ENCODE data around the gene DENND1B. TPM values are rescaled to one million over a fixed set of nuclear protein-coding genes. Genes with fewer than 3 reads are reported as not detected.

DENND1B gene
- total RNA-seq, 1 experiment from 2014 or later: 6.3 TPM

- no peak overlapping the region for H3K4me2 ChIP-seq (ENCODE audit: insufficient read depth, insufficient read length, low read length)
- peaks cover 4 to 7% of the 10 kb centered on the region in 2 experiments; a peak in 1 of 4 replicates for H3K4me1 Mint-ChIP-seq
- H2BK12ac ChIP-seq (ENCODE audit: insufficient read length, low read depth, low read length): no peak overlapping the region
- no peaks in the 10 kb centered on the region for H3K9me3 ChIP-seq (ENCODE audit: control insufficient read depth, low read depth, low read length)
- no peak overlapping the region for H3K27ac Mint-ChIP-seq
- WGBS (ENCODE audit: extremely low coverage, insufficient read length, low lambda C conversion rate): no CpG with 5 or more reads among the region's 1 CpG
- H3K27me3 Mint-ChIP-seq (ENCODE audit: low read depth): no peaks in the 10 kb centered on the region
- no peak overlapping the region for H2AFZ ChIP-seq (ENCODE audit: low read length)
- H4K5ac ChIP-seq (ENCODE audit: insufficient read length, low read depth, low read length): no peak overlapping the region
- no peak overlapping the region for H3K14ac ChIP-seq (ENCODE audit: insufficient read depth, low read length)
- H3K27me3 ChIP-seq (ENCODE audit: insufficient read depth, low read length): no peaks in the 10 kb centered on the region
- no peak overlapping the region for H2BK15ac ChIP-seq (ENCODE audit: low read depth, low read length)
- no peak overlapping the region for H3K56ac ChIP-seq (ENCODE audit: insufficient read length, low read depth, low read length)
- no peak overlapping the region for H3K23ac ChIP-seq (ENCODE audit: insufficient read length, low read depth, low read length)
- no peaks in the 10 kb centered on the region for H4K20me1 ChIP-seq (ENCODE audit: control insufficient read depth, insufficient read depth, insufficient read length)
- H3K18ac ChIP-seq (ENCODE audit: insufficient read length, low read depth, low read length): no peak overlapping the region
- no peak overlapping the region for H3T11ph ChIP-seq (ENCODE audit: low read length)
- H3K79me2 ChIP-seq (ENCODE audit: insufficient read depth, low read length): no peaks in the 10 kb centered on the region
- no peak overlapping the region for H4K8ac ChIP-seq (replicated peaks; ENCODE audit: insufficient read length, low read depth, low read length)
- H3K4ac ChIP-seq (ENCODE audit: low read depth, low read length): no peak overlapping the region
- no peaks in the 10 kb centered on the region for H3K23me2 ChIP-seq (ENCODE audit: insufficient read length, low read depth, low read length, poor library complexity, severe bottlenecking)
- no peak overlapping the region for H3K9ac ChIP-seq (ENCODE audit: extremely low read depth, insufficient read length, low read length)
- DNase-seq: no peak
- no peak overlapping the region for H3K4me3 Mint-ChIP-seq
- H2BK20ac ChIP-seq (ENCODE audit: low read depth, low read length, poor library complexity, severe bottlenecking): no peak overlapping the region
- H3K79me1 ChIP-seq (ENCODE audit: insufficient read depth, low read depth, low read length, poor library complexity, severe bottlenecking): no peaks in the 10 kb centered on the region
- H2AK5ac ChIP-seq (ENCODE audit: insufficient read length, low read length): no peak overlapping the region
- peaks cover 0 to 6% (median 0%) of the 10 kb centered on the region in 3 experiments; a peak in 2 of 7 replicates for H3K36me3 Mint-ChIP-seq (ENCODE audit: insufficient read depth in 1 of 3, low read depth in 3 of 3)
- H3K9me3 Mint-ChIP-seq: 0 out of 5 replicates have a peak, but pooled peaks cover 0 to 3% of the 10 kb centered on the region in 2 experiments
- no peak overlapping the region for H2BK5ac ChIP-seq (ENCODE audit: insufficient read length, low read length)
- no peak overlapping the region for H2BK120ac ChIP-seq (ENCODE audit: low read depth, low read length, poor library complexity, severe bottlenecking)
- H4K91ac ChIP-seq (ENCODE audit: insufficient read length, low read depth, low read length): no peak overlapping the region
- no peaks in the 10 kb centered on the region for H3K4me1 ChIP-seq (ENCODE audit: insufficient read depth, low read length)
- no peak overlapping the region for H3K27ac ChIP-seq (ENCODE audit: insufficient read length, low read depth, low read length)
- no peak for TF ChIP-seq CTCF (conservative IDR thresholded peaks at IDR 0.05)
These were observed 68.7 kb downstream of the DENND1B start for GRCh38 chr1:197706601-197707000.
